Inflammatory macrophage treated with lipopolysaccharide for 4 hours (primary cell): ENCODE measurements around the gene FAM13A.
A peak's percentile ranks its signal among the peaks of the same experiment; 100 is the strongest.
"Not testable (repeated sequence)": the region's sequence is repeated elsewhere in the genome, so short reads cannot be mapped to it uniquely, and the experiment has no call there.

Experiments
- DNase-seq: peaks from one replicate; pipeline ENCODE4 v3.0.0-alpha.2; 2020

The FAM13A gene

DNA sequence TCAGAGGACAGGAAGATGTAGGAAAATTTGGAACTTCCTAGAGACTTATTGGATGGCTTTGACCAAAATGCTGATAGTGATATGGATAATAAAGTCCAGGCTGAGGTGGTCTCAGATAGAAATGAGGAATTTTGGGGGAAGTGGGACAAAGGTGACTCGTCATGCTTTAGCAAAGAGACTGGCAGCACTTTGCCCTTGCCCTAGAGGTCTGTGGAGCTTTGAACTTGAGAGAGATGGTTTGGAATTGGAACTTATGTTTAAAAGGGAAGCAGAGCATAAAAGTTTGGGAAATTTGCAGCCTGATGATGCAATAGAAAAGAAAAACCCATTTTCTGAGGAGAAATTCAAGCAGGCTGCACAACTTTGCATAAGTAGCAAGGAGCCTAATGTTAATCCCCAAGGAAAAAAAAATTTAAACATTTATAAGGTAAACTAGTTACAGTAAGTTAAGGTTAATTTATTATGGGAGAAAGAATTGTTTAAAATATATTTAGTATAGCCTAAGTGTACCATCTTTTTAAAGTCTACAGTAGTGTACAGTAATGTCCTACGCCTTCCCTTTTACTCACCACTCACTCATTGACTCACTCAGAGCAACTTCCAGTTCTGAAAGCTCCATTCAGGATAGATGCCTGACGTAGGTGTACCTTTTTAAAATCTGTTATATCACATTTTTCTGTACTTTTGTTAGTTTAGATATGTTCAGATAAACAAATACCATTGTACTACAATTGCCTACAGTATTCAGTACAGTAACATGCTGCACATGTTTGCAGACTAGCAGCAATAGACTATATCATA, 101.2 kb downstream of the FAM13A start:
- DNase-seq, result peak; percentile 37

DNA sequence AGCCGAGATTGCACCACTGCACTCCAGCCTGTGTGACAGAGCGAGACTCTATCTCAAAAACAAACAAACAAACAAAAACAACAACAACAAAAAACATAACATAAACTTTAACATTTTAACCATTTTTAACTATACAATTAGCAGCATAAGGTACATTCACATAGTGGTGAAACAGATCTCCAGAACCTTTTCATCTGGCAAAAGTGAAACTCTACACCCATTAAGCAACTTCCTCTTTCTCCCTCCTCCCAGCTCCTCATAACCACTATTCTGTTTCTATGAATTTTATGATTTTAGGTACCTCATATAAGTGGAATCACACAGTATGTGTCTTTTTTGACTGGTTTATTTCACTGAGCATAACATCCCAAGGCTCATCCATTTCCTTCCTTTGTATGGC, 103.6 kb downstream of the FAM13A start:
- peak; percentile 69 for DNase-seq

DNA sequence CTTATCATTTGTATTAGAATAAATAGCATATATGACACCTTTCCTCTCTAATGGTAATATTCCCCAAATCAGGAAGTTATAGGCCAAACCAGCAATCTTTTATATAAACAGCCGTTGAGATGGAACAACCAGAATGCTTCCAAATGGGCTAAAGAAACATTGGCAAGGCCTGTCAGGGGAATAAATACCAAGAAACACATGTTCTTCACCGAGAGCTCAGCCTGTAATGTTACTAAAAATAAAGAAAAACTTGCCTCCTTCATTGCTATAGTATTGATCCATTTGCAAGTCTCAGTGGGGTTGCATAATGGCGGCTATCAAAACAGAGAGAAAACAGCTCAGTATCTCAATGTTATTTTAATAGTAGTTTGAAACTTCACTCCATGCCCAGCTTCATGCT, 104.9 kb downstream of the FAM13A start:
- no peak for DNase-seq

- DNase-seq, result no peak
These were observed 107.4 kb downstream of the FAM13A start for GRCh38 chr4:88949605-88950004.

DNA sequence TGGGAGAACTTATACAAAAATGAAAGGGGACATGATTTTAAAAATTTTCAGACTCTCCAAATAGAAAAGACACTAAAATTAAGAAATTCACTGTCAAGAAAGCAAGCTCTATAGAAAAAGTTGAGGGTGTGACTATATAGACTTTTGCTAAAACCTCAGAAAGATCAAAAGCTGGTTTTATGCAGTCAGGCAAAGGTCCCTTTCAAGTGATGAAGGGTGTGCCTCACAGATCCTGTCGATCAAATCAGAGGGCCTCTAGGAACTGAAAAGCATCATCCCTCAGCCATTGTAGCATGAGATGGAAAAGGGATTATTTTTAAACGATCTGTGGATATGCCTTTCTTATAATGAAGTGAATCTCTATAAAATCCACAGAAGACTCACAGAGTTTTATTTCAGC, 116.5 kb downstream of the FAM13A start:
- no peak for DNase-seq

DNA sequence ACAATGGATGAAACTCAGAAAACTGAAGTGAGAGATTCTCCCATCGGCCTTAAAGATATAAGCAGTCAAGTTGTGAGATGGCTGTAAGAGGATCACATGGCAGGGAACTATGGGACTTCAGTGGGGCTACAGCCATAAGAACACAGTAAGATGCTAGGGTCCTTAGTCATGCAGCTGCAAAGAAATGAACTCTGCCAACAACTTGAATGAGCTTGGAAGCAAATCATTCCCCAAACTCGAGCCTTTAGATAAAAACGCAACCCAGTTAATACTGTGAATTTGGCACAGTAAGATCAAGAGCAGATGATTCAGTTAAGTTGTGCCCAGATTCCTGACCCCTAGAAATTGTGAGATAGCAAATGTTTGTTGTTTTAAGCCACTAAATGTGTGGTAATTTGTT, 117.3 kb downstream of the FAM13A start:
- no peak for DNase-seq

GRCh38 chr4:88938138-88938537, 118.8 kb downstream of the FAM13A start:
- peak; percentile 92 for DNase-seq

DNA sequence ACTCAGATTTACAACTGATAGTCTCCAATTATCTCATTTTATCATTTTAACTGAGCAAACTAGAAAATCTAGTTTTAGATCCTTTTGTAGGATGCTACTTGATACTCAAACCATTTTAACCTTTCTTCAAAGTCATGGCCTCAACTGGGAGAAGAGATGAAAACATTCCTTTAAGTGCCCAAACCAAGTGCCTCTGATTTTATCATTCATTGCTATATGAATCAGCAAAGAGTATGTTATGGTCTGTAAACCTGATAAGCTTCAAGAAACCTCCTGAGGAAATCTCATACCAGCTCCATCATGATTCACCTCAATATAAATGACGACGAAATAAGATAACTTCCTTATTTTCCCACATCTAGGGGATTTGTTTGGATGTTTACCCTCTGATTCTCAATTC, 119.9 kb downstream of the FAM13A start:
- DNase-seq, result no peak

- DNase-seq, result no peak
These were observed 123.4 kb downstream of the FAM13A start for GRCh38 chr4:88933414-88934160.

DNA sequence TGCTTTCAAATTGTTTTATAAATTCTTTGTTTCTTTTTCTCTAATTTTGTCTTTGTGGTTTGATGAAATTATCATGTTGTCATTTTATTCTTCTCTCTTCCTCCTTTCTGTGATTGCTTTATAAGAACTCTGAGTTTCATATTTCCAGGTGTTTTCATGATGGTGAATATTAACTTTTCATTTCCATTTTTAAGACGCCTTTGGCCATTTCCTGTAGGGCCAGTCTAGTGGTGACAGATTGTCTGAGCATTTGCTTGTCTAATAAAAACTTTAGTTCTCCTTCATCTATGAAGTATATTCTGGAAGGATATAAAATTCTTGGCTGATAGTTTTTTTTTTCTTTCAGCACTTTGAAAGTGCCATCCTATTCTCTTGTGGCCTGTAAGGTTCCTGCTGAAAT, 128.1 kb downstream of the FAM13A start:
- DNase-seq, result no peak

DNA sequence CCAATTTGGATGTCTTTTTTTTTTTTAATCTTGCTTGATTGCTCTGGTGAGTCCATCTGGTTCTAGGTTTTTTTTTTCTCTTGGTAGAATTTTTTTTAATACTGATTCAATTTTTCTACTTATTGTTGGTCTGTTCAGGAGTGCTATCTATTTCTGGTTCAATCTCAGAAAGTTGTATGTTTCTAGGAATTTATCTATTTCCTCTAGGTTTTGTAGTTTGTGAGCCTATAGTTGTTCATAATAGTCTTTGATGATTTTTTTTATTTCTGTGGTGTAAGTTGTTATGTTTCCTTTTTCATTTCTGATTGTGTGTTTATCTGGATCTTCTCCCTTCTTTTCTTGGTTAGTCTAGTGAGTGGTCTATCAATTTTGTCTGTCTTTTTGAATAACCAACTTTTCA, 129.6 kb downstream of the FAM13A start:
- DNase-seq, result no peak

GRCh38 chr4:88919056-88919455, 137.9 kb downstream of the FAM13A start:
- no peak for DNase-seq

DNA sequence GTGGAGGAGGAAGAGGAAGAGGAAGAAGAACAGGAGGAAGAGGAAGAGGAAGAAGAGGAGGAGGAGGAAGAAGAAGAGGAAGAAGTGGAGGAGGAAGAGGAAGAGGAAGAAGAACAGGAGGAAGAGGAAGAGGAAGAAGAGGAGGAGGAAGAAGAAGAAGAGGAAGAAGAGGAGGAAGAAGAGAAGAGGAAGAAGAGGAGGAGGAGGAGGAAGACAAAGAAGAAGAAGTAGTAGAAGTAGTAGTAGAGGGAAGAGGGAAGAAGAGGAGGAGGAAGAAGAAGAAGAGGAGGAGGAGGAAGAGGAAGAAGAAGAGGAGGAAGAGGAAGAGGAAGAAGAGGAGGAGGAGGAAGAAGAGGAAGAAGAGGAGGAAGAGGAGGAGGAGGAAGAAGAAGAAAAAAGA, 143.8 kb downstream of the FAM13A start:
- not testable (repeated sequence) for DNase-seq

- DNase-seq, result no peak
These were observed 145.5 kb downstream of the FAM13A start for GRCh38 chr4:88911246-88912212.

GRCh38 chr4:88910101-88910500, 146.9 kb downstream of the FAM13A start:
- peak; percentile 28 for DNase-seq

DNA sequence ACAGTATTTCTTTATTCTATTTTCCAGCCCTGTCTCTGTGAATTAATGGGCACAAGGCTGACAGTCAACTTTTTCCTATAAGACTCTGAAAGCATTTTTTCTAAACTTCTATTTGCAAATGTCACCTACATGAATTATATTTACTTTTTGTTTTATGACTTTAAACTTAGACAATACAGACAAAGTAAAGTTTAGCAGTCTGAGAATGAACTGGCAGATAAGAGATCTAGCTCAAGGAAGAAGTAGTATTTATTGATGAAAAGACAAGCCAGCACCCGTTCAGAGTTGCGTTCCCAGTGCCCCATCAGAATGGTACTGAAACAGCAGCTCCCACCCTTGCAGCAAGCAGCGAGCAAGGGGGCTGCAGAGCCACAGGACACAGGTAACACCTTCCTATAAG, 148.5 kb downstream of the FAM13A start:
- DNase-seq, result no peak

DNA sequence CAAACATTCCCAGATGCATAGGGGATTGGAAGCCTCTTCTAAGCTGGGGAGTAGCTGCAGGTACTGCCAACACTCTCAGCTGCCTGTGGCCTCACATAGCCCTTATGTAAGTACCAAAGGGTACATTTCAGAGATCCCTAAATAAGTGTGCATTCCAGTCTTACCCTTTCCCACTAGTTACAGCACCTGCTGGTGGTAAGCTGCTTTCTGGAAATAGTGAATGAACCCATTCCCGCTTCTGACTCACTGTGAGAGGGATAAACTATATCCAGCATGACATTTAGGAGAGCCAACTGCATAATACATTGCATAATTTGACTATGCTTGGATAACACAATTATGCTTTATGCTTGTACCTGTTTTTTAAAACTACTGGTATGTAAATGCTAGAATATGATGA, 149.0 kb downstream of the FAM13A start:
- DNase-seq, result no peak

- DNase-seq, result no peak
These were observed 149.5 kb downstream of the FAM13A start for GRCh38 chr4:88907478-88907877.

GRCh38 chr4:88904240-88904639, 152.7 kb downstream of the FAM13A start:
- DNase-seq, result not testable (repeated sequence)

DNA sequence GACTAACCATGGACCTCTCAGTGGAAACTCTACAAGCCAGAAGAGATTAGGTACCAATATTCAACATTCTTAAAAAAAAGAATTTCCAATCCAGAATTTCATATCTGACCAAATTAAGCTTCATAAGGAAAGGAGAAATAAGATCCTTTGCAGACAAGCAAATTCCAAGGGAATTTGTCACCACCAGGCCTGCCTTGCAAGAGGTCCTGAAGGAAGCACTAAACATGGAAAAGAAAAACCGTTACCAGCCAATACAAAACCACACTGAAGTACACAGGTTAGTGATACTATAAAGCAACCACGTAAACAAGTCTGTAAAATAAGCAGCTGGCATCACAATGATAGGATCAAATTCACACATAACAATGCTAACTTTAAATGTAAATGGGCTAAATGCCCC, 156.6 kb downstream of the FAM13A start:
- no peak for DNase-seq

GRCh38 chr4:88897752-88898151, 159.2 kb downstream of the FAM13A start:
- DNase-seq, result no peak

GRCh38 chr4:88897180-88897579, 159.8 kb downstream of the FAM13A start:
- DNase-seq, result no peak

DNA sequence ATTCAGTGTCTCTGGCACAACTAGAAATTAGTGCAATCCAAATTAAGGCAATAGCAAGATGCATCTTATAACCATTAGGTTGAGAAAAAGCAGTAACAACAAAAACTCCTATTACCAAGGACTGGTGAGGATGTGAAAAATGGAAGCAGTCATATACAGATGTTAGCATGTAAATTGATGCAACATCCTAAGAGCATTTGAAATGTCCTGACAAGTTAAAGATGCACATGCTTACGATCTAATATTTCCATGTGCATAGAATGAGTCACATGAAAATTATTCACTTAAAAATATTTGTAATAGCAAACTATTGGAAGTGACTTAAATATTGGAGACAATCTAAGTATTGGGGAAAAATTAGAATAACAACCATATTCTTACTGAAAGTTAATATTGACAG, 163.0 kb downstream of the FAM13A start:
- DNase-seq, result no peak
